MM.1S (cell line): ENCODE measurements around the gene GRIK5.

Experiments used
- DNase-seq: peaks from one replicate; pipeline ENCODE4 v3.0.0-alpha.2; 2015
- H2AFZ ChIP-seq: fragments of 300-600 bp; sonication (generic); 2 replicates; pipeline ENCODE4 v1.6.0; 2016; ENCODE audit warnings: antibody characterized with exemption, low read length
- H3F3A ChIP-seq: fragments of 300-600 bp; sonication (generic); 2 replicates; pipeline ENCODE4 v1.6.1; 2016; ENCODE audit warnings: mild to moderate bottlenecking, antibody characterized with exemption, low read length, moderate library complexity, mixed read lengths; ENCODE audit not compliant: insufficient read depth
- H3K27ac ChIP-seq: fragments of 300-600 bp; sonication (generic); 2 replicates; pipeline ENCODE4 v1.5.1; 2016; ENCODE audit warnings: mild to moderate bottlenecking, low read length
- H3K27me3 ChIP-seq: fragments of 300-600 bp; sonication (generic); replicated peaks from 2 replicates; pipeline ENCODE4 v1.6.0; 2016; ENCODE audit warnings: low read length; ENCODE audit not compliant: insufficient read depth
- H3K36me3 ChIP-seq: fragments of 300-600 bp; sonication (generic); replicated peaks from 2 replicates; pipeline ENCODE4 v1.6.1; 2016; ENCODE audit warnings: mild to moderate bottlenecking, low read length, mixed read lengths; ENCODE audit not compliant: insufficient read depth
- H3K4me1 ChIP-seq: fragments of 300-600 bp; sonication (generic); 2 replicates; pipeline ENCODE4 v1.6.1; 2016; ENCODE audit warnings: low read length, mixed read lengths
- H3K4me2 ChIP-seq: fragments of 300-600 bp; sonication (generic); 2 replicates; pipeline ENCODE4 v1.6.0; 2016; ENCODE audit warnings: low read depth, low read length
- H3K4me3 ChIP-seq: fragments of 300-600 bp; sonication (generic); 2 replicates; pipeline ENCODE4 v1.5.1; 2016; ENCODE audit warnings: low read length, mixed read lengths
- H3K79me2 ChIP-seq: fragments of 300-600 bp; sonication (generic); 2 replicates; pipeline ENCODE4 v1.6.1; 2016; ENCODE audit warnings: mixed run types, low read length, mixed read lengths
- H3K9ac ChIP-seq: fragments of 300-600 bp; sonication (generic); 2 replicates; pipeline ENCODE4 v1.6.1; 2016; ENCODE audit warnings: low read length, mixed read lengths
- H3K9me2 ChIP-seq: fragments of 300-600 bp; sonication (generic); replicated peaks from 2 replicates; pipeline ENCODE4 v1.6.1; 2016; ENCODE audit warnings: mild to moderate bottlenecking, low read length, mixed read lengths; ENCODE audit not compliant: insufficient read depth
- H3K9me3 ChIP-seq: fragments of 300-600 bp; sonication (generic); replicated peaks from 2 replicates; pipeline ENCODE4 v1.6.1; 2016; ENCODE audit warnings: mild to moderate bottlenecking, low read length, mixed read lengths; ENCODE audit not compliant: insufficient read depth
- H4K20me1 ChIP-seq: fragments of 300-600 bp; sonication (generic); 2 replicates; pipeline ENCODE4 v1.6.1; 2016; ENCODE audit warnings: mild to moderate bottlenecking, low read length, moderate library complexity, mixed read lengths; ENCODE audit not compliant: insufficient read depth
- EZH2 ChIP-seq: fragments of 300-600 bp; sonication (generic); optimal IDR thresholded peaks from 2 replicates; pipeline ENCODE3; 2017; ENCODE audit warnings: low read depth, mild to moderate bottlenecking, antibody characterized with exemption, low read length, mixed read lengths
- EZH2phosphoT487 ChIP-seq: fragments of 300-600 bp; sonication (generic); IDR thresholded peaks from 2 replicates; pipeline ENCODE4 v1.6.1; 2018; ENCODE audit warnings: antibody characterized with exemption, low read length
- TF ChIP-seq, protein P1 (sequence below): fragments of 300-600 bp; sonication (generic); IDR thresholded peaks from 2 replicates; pipeline ENCODE4 v1.5.1; 2016; ENCODE audit warnings: antibody characterized with exemption, low read length, mixed read lengths

The GRIK5 gene

GRCh38 chr19:42066075-42066754 is 3.8 kb downstream of the GRIK5 start:
- DNase-seq, result no peak
- Histone ChIP-seq H3K4me1 (no peaks in the 10 kb centered on the region), H3K27ac (no peak overlapping the region), H3K9ac (no peak overlapping the region), H3K36me3 (no peaks in the 10 kb centered on the region), H3K9me3 (no peaks in the 10 kb centered on the region), H3K4me2 (no peak overlapping the region), H3F3A (no peaks in the 10 kb centered on the region), H3K79me2 (no peaks in the 10 kb centered on the region), H3K4me3 (no peak overlapping the region), H3K9me2 (no peaks in the 10 kb centered on the region), H3K27me3 (peaks cover 57% of the 10 kb centered on the region), H4K20me1 (no peaks in the 10 kb centered on the region), H2AFZ (no peak overlapping the region)
- no peak for TF ChIP-seq EZH2
- TF ChIP-seq, protein P1, sequence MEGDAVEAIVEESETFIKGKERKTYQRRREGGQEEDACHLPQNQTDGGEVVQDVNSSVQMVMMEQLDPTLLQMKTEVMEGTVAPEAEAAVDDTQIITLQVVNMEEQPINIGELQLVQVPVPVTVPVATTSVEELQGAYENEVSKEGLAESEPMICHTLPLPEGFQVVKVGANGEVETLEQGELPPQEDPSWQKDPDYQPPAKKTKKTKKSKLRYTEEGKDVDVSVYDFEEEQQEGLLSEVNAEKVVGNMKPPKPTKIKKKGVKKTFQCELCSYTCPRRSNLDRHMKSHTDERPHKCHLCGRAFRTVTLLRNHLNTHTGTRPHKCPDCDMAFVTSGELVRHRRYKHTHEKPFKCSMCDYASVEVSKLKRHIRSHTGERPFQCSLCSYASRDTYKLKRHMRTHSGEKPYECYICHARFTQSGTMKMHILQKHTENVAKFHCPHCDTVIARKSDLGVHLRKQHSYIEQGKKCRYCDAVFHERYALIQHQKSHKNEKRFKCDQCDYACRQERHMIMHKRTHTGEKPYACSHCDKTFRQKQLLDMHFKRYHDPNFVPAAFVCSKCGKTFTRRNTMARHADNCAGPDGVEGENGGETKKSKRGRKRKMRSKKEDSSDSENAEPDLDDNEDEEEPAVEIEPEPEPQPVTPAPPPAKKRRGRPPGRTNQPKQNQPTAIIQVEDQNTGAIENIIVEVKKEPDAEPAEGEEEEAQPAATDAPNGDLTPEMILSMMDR, result no peak
- TF ChIP-seq EZH2phosphoT487, result no peak

GRCh38 chr19:42065511-42065910 is 4.5 kb downstream of the GRIK5 start:
- DNase-seq, result no peak
- H3K9ac ChIP-seq, result no peak overlapping the region
- no peaks in the 10 kb centered on the region for H3K79me2 ChIP-seq
- no peaks in the 10 kb centered on the region for H3F3A ChIP-seq
- no peaks in the 10 kb centered on the region for H3K4me1 ChIP-seq
- H3K4me3 ChIP-seq, result no peak overlapping the region
- H4K20me1 ChIP-seq, result no peaks in the 10 kb centered on the region
- H2AFZ ChIP-seq, result no peak overlapping the region
- TF ChIP-seq EZH2 (no peak), EZH2phosphoT487 (no peak)
- TF ChIP-seq, protein P1, result no peak
- H3K9me2 ChIP-seq, result no peaks in the 10 kb centered on the region
- H3K27me3 ChIP-seq, result peaks cover 56% of the 10 kb centered on the region
- H3K9me3 ChIP-seq, result no peaks in the 10 kb centered on the region
- H3K4me2 ChIP-seq, result no peak overlapping the region
- H3K36me3 ChIP-seq, result no peaks in the 10 kb centered on the region
- no peak overlapping the region for H3K27ac ChIP-seq

DNA sequence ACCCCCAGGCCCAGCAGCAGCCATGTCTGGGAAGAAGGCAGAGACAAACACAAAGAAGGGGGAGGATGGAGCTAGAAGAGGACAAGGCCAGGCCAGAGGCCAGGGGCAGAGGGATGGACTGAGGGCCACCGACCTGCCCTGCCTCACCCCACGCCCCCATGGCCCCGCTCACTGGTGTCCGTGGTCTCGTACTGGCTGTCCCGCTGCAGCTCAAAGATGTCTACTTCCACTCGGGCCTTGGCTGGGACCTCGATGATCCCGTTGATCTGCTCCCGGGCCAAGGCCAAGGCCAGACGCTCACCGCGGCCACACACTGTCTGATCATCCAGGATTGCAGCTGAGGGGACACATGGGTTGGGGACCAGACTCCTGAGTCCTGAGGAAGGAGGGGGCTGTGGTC is 5.0 kb downstream of the GRIK5 start:
- TF ChIP-seq EZH2phosphoT487, result no peak
- TF ChIP-seq, protein P1, result no peak
- no peak for TF ChIP-seq EZH2
- Histone ChIP-seq H3K9ac (no peak overlapping the region), H3K4me1 (no peaks in the 10 kb centered on the region), H3K27me3 (peaks cover 54% of the 10 kb centered on the region), H3K27ac (no peak overlapping the region), H3K4me2 (no peak overlapping the region), H4K20me1 (no peaks in the 10 kb centered on the region), H3F3A (no peaks in the 10 kb centered on the region), H3K9me3 (no peaks in the 10 kb centered on the region), H3K4me3 (no peak overlapping the region), H3K36me3 (no peaks in the 10 kb centered on the region), H3K79me2 (no peaks in the 10 kb centered on the region), H3K9me2 (no peaks in the 10 kb centered on the region), H2AFZ (no peak overlapping the region)
- DNase-seq, result no peak
